HG03432 (cell line): Measurements from ENCODE around the gene CDH11.

Experiments
- ATAC-seq: cut with Tn5 transposase; IDR thresholded peaks from one replicate; pipeline ENCODE4 v1.9.1; 2021; ENCODE audit warnings: mild to moderate bottlenecking, moderate library complexity; ENCODE audit not compliant: unreplicated experiment

CDH11 gene

GRCh38 chr16:65071433-65072311, 50.2 kb downstream of the CDH11 start:
- no peak for ATAC-seq

- no peak for ATAC-seq
Observed at GRCh38 chr16:65070831-65071432, 50.9 kb downstream of the CDH11 start.

DNA sequence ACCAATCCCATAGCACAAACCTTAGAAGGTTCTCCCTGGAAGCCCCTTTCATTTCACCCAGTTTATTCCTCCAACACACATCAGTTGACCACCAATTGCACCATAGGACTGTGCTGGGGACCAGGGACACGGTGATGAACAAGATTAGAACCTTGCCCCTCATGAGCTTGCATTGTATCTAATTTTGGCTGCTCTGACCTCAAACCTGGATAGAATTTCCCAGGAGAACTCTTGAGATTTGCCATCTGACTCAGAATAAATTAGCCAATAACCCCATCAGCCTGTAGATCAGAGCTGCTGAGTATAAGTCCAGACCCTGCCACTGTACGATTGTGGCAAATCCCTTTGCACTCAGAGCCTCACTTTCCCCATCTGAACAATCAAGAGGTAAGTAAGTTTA, 52.1 kb downstream of the CDH11 start:
- ATAC-seq: no peak

- no peak for ATAC-seq
Observed at GRCh38 chr16:65069065-65069464, 52.8 kb downstream of the CDH11 start.

GRCh38 chr16:65068151-65068740, 53.6 kb downstream of the CDH11 start:
- no peak for ATAC-seq

DNA sequence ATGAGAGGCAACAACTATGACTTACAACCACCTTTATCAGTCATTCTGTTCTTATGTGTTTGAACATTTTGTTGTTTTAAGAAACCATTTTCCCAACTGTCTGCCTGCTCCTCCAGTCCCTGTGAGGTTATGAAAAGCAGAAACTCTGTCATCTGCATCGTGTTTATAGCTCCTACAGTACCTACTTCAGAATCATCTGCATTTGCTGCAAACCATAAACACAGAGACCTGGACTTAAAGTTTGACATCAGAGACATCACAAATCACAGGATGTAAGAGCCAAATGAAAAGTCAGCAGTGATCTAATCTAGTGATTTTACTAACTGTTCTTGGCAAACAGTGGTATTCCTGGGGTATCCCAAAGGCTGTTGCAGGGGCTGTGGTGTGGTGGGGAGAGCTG, 55.2 kb downstream of the CDH11 start:
- no peak for ATAC-seq

GRCh38 chr16:65065031-65065430, 56.8 kb downstream of the CDH11 start:
- ATAC-seq: no peak

GRCh38 chr16:65064131-65064530, 57.7 kb downstream of the CDH11 start:
- ATAC-seq: no peak

GRCh38 chr16:65062736-65063583, 58.9 kb downstream of the CDH11 start:
- no peak for ATAC-seq

DNA sequence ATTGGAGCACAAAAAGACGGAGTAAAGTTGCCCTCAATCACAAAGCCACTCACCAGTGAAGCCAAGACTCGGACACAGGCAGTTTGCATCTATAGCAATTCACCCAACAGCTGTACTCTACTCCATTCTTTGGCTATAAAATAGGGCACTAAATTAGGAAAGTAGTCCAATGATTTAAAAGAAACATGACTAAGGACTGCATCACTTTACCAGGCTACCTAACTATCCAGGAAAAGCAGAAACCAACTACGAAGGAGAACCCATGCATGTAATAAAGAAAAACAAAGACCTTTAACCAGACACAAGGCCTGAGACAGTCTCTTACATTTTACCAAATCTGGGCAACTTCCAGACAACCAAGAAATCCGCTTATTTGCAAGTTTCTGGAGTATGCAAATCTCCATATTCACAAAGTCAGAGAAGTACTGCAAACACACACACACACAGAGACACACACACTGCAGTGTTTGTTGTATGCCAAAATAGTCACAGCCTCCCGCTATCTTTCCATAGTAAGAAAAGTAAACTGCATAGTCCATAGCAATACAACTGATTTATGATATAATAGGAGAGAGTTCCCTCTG, 59.8 kb downstream of the CDH11 start:
- no peak for ATAC-seq

GRCh38 chr16:65061263-65061662, 60.6 kb downstream of the CDH11 start:
- ATAC-seq: no peak

- ATAC-seq: no peak
Observed at GRCh38 chr16:65059406-65059980, 62.4 kb downstream of the CDH11 start.

DNA sequence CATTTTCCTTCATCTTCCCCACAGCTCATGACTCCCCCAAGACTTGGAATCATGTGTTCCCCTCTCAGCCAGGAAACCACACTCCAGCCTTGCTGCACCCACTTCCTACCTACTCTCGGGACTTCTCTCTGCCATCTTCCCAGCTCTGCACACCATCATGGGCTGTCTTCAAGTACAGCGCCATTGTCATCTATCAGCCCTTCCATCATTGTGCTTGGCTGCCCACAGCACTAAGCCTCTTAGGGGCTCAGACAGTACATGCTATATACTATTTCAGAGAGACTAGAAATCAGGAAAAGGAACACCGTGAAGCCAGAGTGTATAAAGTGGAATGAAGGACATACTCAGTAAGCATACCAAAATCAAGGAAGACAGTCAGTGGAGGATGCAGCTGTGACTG, 64.7 kb downstream of the CDH11 start:
- ATAC-seq: no peak

GRCh38 chr16:65054457-65054856, 67.4 kb downstream of the CDH11 start:
- no peak for ATAC-seq

DNA sequence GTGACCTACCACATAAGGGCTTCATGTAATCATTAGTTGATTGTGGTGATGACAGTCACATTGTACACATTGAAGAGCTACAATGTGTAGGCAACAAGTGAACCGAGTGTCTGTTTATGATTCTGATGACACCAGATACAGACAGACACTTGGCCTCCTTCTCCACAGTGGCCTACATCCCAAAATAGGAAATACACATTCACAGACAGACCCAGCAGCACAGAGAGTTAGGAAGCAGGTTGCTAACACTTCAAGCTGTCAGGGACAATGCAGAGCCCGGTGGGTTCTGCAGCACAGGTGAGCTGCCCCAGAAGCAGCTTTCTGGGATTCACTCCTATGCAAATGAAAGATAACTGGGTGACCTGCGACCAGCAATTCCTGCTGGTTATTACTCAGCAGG, 72.2 kb downstream of the CDH11 start:
- ATAC-seq: no peak

DNA sequence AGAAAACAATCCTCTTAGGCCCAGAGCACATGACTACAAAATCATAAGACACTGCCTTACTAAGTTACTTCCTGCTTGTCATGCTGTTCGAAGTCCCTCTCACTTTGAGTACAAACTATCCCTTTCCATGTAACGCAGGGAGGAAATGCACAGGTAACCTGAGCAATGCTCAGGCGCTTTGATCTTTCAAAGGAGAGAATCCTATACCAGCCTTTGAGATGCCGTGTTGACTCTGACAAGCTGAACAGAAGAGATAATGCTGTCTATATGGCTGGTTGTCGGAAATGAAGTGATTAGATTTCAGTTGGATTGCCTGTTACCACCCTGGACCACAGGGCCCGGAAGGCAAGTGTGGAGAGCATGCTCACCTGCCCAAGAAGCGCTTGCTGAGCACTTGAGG, 75.9 kb downstream of the CDH11 start:
- ATAC-seq: no peak

DNA sequence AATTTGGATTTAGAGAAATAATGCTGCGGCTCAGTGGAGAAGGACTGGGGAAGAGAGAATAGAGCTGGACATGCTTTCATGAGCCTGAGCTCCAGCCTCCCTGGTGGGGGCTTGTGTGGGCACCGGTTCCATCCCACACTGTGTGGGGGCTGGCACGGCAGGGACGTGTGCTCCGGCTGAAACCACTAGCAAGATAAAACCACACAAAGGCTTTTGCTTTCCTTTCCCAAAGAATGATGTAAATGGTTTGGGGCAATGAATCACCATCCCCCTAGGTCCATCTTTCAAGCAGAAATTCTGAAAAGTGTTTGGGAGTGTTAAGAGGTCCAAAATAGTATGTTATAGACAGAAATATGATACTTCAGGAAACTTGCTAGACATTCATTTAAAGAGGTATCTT, 77.0 kb downstream of the CDH11 start:
- ATAC-seq: no peak

DNA sequence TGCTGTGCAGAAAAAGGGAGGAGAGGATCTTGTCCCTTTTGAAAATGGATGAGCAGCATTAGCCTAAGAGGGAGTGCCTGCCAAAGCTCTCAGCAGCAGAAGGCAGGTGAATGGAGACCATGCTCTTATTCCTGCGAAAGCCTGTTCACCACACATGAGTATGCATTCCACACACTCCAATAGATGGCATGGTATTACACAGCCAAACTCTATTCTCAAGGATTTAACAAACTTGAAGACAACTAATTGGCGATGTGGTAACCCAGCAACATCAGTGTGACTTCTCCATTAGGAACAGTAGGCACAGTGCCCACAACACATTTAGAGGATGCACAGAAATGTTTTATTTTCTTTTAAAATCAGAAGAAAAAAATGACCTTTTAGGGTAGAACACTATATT, 77.8 kb downstream of the CDH11 start:
- no peak for ATAC-seq

- ATAC-seq: no peak
Observed at GRCh38 chr16:65042438-65043365, 79.2 kb downstream of the CDH11 start.
